Measurements from ENCODE around the gene MUC20. TPM values are rescaled to one million over a fixed set of nuclear protein-coding genes. Genes with fewer than 3 reads are reported as not detected.
A peak's percentile ranks its signal among the peaks of the same experiment; 100 is the strongest.

MUC20 gene
- total and polyA plus RNA-seq, 9 of the 15 experiments (the other 6 are each of a cell fraction or from before 2014, with no cell fraction given), result 0.03 to 0.23 (median 0.15) TPM; not detected in 3

DNA sequence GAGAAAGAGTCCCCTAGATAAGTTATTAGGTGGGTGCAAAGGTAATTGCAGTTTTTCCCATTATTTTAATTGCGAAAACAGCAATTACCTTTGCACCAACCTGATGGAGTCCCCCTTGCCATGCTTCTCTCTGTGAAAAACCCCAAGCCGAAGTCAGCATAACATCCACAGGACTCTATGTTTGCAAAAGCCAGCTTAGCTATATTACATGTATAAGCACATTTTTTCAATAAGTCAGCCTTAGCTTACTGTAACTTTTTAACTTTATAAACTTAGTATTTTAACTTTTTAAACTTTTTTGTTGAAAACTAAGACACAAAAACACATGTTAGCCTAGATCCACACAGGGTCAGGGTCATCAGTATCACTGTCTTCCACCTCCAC, 21.4 kb upstream of the MUC20 start (continued):
- TF ChIP-seq, protein P1, sequence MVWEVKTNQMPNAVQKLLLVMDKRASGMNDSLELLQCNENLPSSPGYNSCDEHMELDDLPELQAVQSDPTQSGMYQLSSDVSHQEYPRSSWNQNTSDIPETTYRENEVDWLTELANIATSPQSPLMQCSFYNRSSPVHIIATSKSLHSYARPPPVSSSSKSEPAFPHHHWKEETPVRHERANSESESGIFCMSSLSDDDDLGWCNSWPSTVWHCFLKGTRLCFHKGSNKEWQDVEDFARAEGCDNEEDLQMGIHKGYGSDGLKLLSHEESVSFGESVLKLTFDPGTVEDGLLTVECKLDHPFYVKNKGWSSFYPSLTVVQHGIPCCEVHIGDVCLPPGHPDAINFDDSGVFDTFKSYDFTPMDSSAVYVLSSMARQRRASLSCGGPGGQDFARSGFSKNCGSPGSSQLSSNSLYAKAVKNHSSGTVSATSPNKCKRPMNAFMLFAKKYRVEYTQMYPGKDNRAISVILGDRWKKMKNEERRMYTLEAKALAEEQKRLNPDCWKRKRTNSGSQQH (CRISPR knock-in tag; IDR thresholded peaks at IDR 0.05), result 0 out of 2 replicates have a peak, but pooled peaks have one; percentile 35
- TF ChIP-seq RFX5 (IDR thresholded peaks at IDR 0.05; ENCODE audit: low read depth, low read length) (no peak), PATZ1 (CRISPR knock-in tag; IDR thresholded peaks at IDR 0.05; ENCODE audit: borderline replicate concordance) (no peak), E2F4 (CRISPR knock-in tag; IDR thresholded peaks at IDR 0.05; ENCODE audit: low read depth) (no peak), TSC22D4 (tag; IDR thresholded peaks at IDR 0.05) (no peak), MAX (CRISPR knock-in tag; IDR thresholded peaks at IDR 0.05) (peak; percentile 12; the same call in 1 of the 2 replicates), TGIF2 (CRISPR knock-in tag; IDR thresholded peaks at IDR 0.05) (no peak), NFATC3 (IDR thresholded peaks at IDR 0.05) (no peak), MAFG (tag; conservative IDR thresholded peaks at IDR 0.05) (peak; percentile 35; the same call in 1 of the 2 replicates), CEBPG (CRISPR knock-in tag; IDR thresholded peaks at IDR 0.05) (peak; percentile 17; the same call in 1 of the 2 replicates), CEBPG (tag; conservative IDR thresholded peaks at IDR 0.05 in 1 of 2, IDR thresholded peaks at IDR 0.05 in 1 of 2) (no peak), ZNF316 (IDR thresholded peaks at IDR 0.05) (peak; percentile 69), SIRT6 (IDR thresholded peaks at IDR 0.05; ENCODE audit: low read depth, low read length) (no peak), NR1H2 (CRISPR knock-in tag; IDR thresholded peaks at IDR 0.05) (no peak), ETS2 (tag; IDR thresholded peaks at IDR 0.05; ENCODE audit: borderline replicate concordance, poor library complexity, severe bottlenecking) (no peak), FOXA3 (CRISPR knock-in tag; conservative IDR thresholded peaks at IDR 0.05 in 1 of 2, IDR thresholded peaks at IDR 0.05 in 1 of 2) (0 out of 4 replicates have a peak, but pooled peaks of 1 of the 2 experiments have one; percentile 36), SMC3 (conservative IDR thresholded peaks at IDR 0.05; ENCODE audit: insufficient read depth, low read depth, low read length) (0 out of 2 replicates have a peak, but pooled peaks have one; percentile 3), HMGN3 (IDR thresholded peaks at IDR 0.05; ENCODE audit: borderline replicate concordance, extremely low read depth, insufficient read length, low read depth, low read length) (no peak), ZNF76 (CRISPR knock-in tag; IDR thresholded peaks at IDR 0.05; ENCODE audit: borderline replicate concordance) (no peak), ZNF695 (CRISPR knock-in tag; IDR thresholded peaks at IDR 0.05) (no peak), NELFE (IDR thresholded peaks at IDR 0.05; ENCODE audit: insufficient read depth, insufficient read length) (no peak), ZFX (CRISPR knock-in tag; IDR thresholded peaks at IDR 0.05) (no peak)
- TF ChIP-seq, protein P2, sequence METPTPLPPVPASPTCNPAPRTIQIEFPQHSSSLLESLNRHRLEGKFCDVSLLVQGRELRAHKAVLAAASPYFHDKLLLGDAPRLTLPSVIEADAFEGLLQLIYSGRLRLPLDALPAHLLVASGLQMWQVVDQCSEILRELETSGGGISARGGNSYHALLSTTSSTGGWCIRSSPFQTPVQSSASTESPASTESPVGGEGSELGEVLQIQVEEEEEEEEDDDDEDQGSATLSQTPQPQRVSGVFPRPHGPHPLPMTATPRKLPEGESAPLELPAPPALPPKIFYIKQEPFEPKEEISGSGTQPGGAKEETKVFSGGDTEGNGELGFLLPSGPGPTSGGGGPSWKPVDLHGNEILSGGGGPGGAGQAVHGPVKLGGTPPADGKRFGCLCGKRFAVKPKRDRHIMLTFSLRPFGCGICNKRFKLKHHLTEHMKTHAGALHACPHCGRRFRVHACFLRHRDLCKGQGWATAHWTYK (CRISPR knock-in tag; IDR thresholded peaks at IDR 0.05), result no peak
